ENCODE results near the gene TTC21B. TPM values are rescaled to one million over a fixed set of nuclear protein-coding genes. Genes with fewer than 3 reads are reported as not detected.

The TTC21B gene
- total and polyA plus RNA-seq, 2 of the 8 experiments (the other 6 are each of a cell fraction or from before 2014, with no cell fraction given) = 6.9 to 20.8 TPM

GRCh38 chr2:165933211-165933910, 20.2 kb downstream of the TTC21B start:
- Histone ChIP-seq H3K9me3 (ENCODE audit: insufficient read depth in 2 of 2, low read depth in 1 of 2, low read length in 1 of 2) (no peaks in the 10 kb centered on the region), H4K91ac (replicated peaks; ENCODE audit: insufficient read length, low read length) (no peak overlapping the region), H3K36me3 (ENCODE audit: control insufficient read depth in 2 of 4, insufficient read depth in 4 of 4, low read length in 3 of 4) (peaks cover 0 to 44% (median 8%) of the 10 kb centered on the region in 4 experiments; a peak in 5 of 8 replicates), H3K23me2 (ENCODE audit: low read depth, low read length) (no peaks in the 10 kb centered on the region; the same call in 1 of the 2 replicates), H2BK5ac (ENCODE audit: low read depth, low read length) (peak overlapping the region; percentile 30; the same call in 1 of the 2 replicates), H2BK20ac (ENCODE audit: low read length) (no peak overlapping the region), H3K23ac (ENCODE audit: insufficient read length) (no peak overlapping the region), H3K14ac (ENCODE audit: insufficient read length) (no peak overlapping the region), H2AFZ (ENCODE audit: low read length) (no peak overlapping the region), H3K79me2 (ENCODE audit: control insufficient read depth in 1 of 2, insufficient read depth in 2 of 2, low read length in 2 of 2) (no peaks in the 10 kb centered on the region; a peak in 1 of 4 replicates), H2AK5ac (ENCODE audit: low read depth, low read length) (no peak overlapping the region), H3K18ac (ENCODE audit: extremely low read depth, low read length) (no peak overlapping the region), H4K5ac (ENCODE audit: insufficient read length, low read depth, low read length) (no peak overlapping the region), H3K56ac (replicated peaks; ENCODE audit: insufficient read length, low read depth, low read length) (no peak overlapping the region), H3K79me1 (ENCODE audit: low read depth, low read length) (no peaks in the 10 kb centered on the region), H3K27ac (ENCODE audit: low read depth, low read length) (peak overlapping the region; percentile 29; the same call in 1 of the 2 replicates), H3K4ac (replicated peaks; ENCODE audit: insufficient read length, low read depth, low read length) (no peak overlapping the region), H2BK15ac (ENCODE audit: low read length) (no peak overlapping the region), H4K20me1 (replicated peaks in 1 of 2; ENCODE audit: control insufficient read depth in 1 of 2, insufficient read depth in 2 of 2, low read length in 2 of 2) (no peaks in the 10 kb centered on the region), H4K8ac (ENCODE audit: extremely low read depth, insufficient read depth, low read length) (no peak overlapping the region), H3K4me2 (ENCODE audit: insufficient read depth in 1 of 2, low read depth in 2 of 2, low read length in 2 of 2) (no peak overlapping the region), H2BK12ac (ENCODE audit: low read depth, low read length) (no peak overlapping the region; the same call in 1 of the 2 replicates), H3K4me1 (replicated peaks in 1 of 4; ENCODE audit: control insufficient read depth in 3 of 4, insufficient read depth in 4 of 4, low read length in 3 of 4) (peaks cover 3 to 6% (median 4%) of the 10 kb centered on the region in 4 experiments; a peak in 5 of 7 replicates), H2BK120ac (replicated peaks; ENCODE audit: low read depth, low read length) (no peak overlapping the region), H3K9ac (replicated peaks in 1 of 4; ENCODE audit: extremely low read depth in 1 of 4, low read depth in 3 of 4, low read length in 3 of 4) (no peak overlapping the region; a peak in 1 of 7 replicates), H3K27me3 (replicated peaks in 1 of 4; ENCODE audit: control insufficient read depth in 3 of 4, extremely low read depth in 1 of 4, insufficient read depth in 3 of 4, low read length in 3 of 4) (no peaks in the 10 kb centered on the region), H3K4me3 (ENCODE audit: extremely low read depth in 1 of 4, insufficient read depth in 2 of 4, low read depth in 3 of 4, low read length in 4 of 4) (no peak overlapping the region)
- DNase-seq (ENCODE audit: low read depth in 1 of 2, low spot score in 2 of 2) (no peak), FAIRE-seq (no peak)
- 63% methylated on average over 4 of the region's 4 CpGs; no CpG with 5 or more reads in 1 of the 2 experiments for WGBS, 2 experiments (ENCODE audit: extremely low coverage in 1 of 2, insufficient coverage in 1 of 2, insufficient read length in 1 of 2, insufficient replicate concordance in 2 of 2, low coverage in 1 of 2, low lambda C conversion rate in 2 of 2, missing lambda C conversion rate in 1 of 2)
- ChIA-PET POLR2A (ENCODE audit: partially characterized antibody) (interaction anchor here (0.9 kb wide), 1 partner anchor 9 kb away, joined by 3 read pairs; no protein-coding TSS in a partner anchor), CTCF (ENCODE audit: partially characterized antibody) (no interaction called here)
- TF ChIP-seq JUND (IDR thresholded peaks at IDR 0.05; ENCODE audit: low read length) (no peak), ATF3 (IDR thresholded peaks at IDR 0.05; ENCODE audit: insufficient read depth, low read depth, low read length) (no peak)
